Neuronal stem cell (in vitro differentiated cells): ENCODE measurements around the gene SLC35E4.

ENCODE experiments used
- DNase-seq: peaks from one replicate; pipeline ENCODE4 v3.0.0-alpha.2; 2013; ENCODE audit warnings: low spot score
- H2AFZ ChIP-seq: one replicate; pipeline ENCODE4 v1.6.1; 2013; ENCODE audit warnings: mild to moderate bottlenecking, low read length, inconsistent platforms
- H2AK5ac ChIP-seq: 2 replicates; pipeline ENCODE4 v1.6.1; 2013; ENCODE audit warnings: low read depth, mild to moderate bottlenecking, inconsistent platforms, low read length, moderate library complexity, mixed read lengths
- H2BK120ac ChIP-seq: 2 replicates; pipeline ENCODE4 v1.6.1; 2013; ENCODE audit warnings: low read depth, mild to moderate bottlenecking, inconsistent platforms, low read length, moderate library complexity, mixed read lengths
- H2BK12ac ChIP-seq: one replicate; pipeline ENCODE4 v1.6.1; 2013; ENCODE audit warnings: low read length, inconsistent platforms
- H2BK15ac ChIP-seq: 2 replicates; pipeline ENCODE4 v1.6.1; 2013; ENCODE audit warnings: mild to moderate bottlenecking, low read length, inconsistent platforms, mixed read lengths
- H2BK5ac ChIP-seq: one replicate; pipeline ENCODE4 v1.6.1; 2013; ENCODE audit warnings: inconsistent platforms, mild to moderate bottlenecking, low read length, moderate library complexity
- H3K14ac ChIP-seq: one replicate; pipeline ENCODE4 v1.6.1; 2013; ENCODE audit warnings: low read length, inconsistent platforms
- H3K18ac ChIP-seq: 2 replicates; pipeline ENCODE4 v1.6.1; 2013; ENCODE audit warnings: low read length, inconsistent platforms
- H3K23ac ChIP-seq: 2 replicates; pipeline ENCODE4 v1.6.1; 2013; ENCODE audit warnings: low read depth, mild to moderate bottlenecking, mixed read lengths, low read length, inconsistent platforms; ENCODE audit not compliant: poor library complexity
- H3K27ac ChIP-seq: replicated peaks from 3 replicates; pipeline ENCODE4 v1.5.1; 2013; ENCODE audit warnings: low read length, inconsistent platforms
- H3K27me3 ChIP-seq, 3 experiments: 2 replicates each; pipeline ENCODE4 v1.6.1; 2013; ENCODE audit warnings: low read length in 3 of 3, mild to moderate bottlenecking in 2 of 3, inconsistent platforms in 1 of 3, low read depth in 1 of 3, mixed read lengths in 1 of 3, moderate library complexity in 1 of 3; ENCODE audit not compliant: control insufficient read depth in 3 of 3, insufficient read depth in 3 of 3
- H3K36me3 ChIP-seq, 2 donors: replicated peaks in 1 of 2; 2 replicates each; pipeline ENCODE4 v1.6.1; 2013; ENCODE audit warnings: low read length in 2 of 2; ENCODE audit not compliant: control insufficient read depth in 2 of 2, insufficient read depth in 2 of 2
- H3K4ac ChIP-seq: 2 replicates; pipeline ENCODE4 v1.6.1; 2013; ENCODE audit warnings: inconsistent platforms, mild to moderate bottlenecking, low read length, moderate library complexity
- H3K4me1 ChIP-seq, 2 donors: 1 replicate in 1 of 2; 2 replicates in 1 of 2; pipeline ENCODE4 v1.6.1; 2013; ENCODE audit warnings: low read length in 2 of 2, low read depth in 1 of 2; ENCODE audit not compliant: control insufficient read depth in 2 of 2, insufficient read depth in 1 of 2
- H3K4me2 ChIP-seq: one replicate; pipeline ENCODE4 v1.6.1; 2013; ENCODE audit warnings: mild to moderate bottlenecking, low read length, inconsistent platforms; ENCODE audit not compliant: insufficient read depth, poor library complexity, severe bottlenecking
- H3K4me3 ChIP-seq, 2 donors: 2 replicates each; pipeline ENCODE4 v1.5.1; 2013; ENCODE audit warnings: low read length in 2 of 2, mild to moderate bottlenecking in 2 of 2, inconsistent platforms in 1 of 2, moderate library complexity in 1 of 2
- H3K79me1 ChIP-seq: one replicate; pipeline ENCODE4 v1.6.1; 2013; ENCODE audit warnings: low read depth, mild to moderate bottlenecking, inconsistent platforms, low read length, moderate library complexity
- H3K9ac ChIP-seq: one replicate; pipeline ENCODE4 v1.6.1; 2013; ENCODE audit warnings: mild to moderate bottlenecking, low read depth, low read length, inconsistent platforms; ENCODE audit not compliant: poor library complexity
- H3K9me3 ChIP-seq, 2 donors: replicated peaks in 1 of 2; 2 replicates each; pipeline versions ENCODE3 to v1.6.1; 2013; ENCODE audit warnings: low read length in 2 of 2, mild to moderate bottlenecking in 2 of 2, inconsistent platforms in 1 of 2, low read depth in 1 of 2, mixed read lengths in 1 of 2, moderate library complexity in 1 of 2; ENCODE audit not compliant: control insufficient read depth in 2 of 2, insufficient read depth in 1 of 2
- H4K8ac ChIP-seq: one replicate; pipeline ENCODE4 v1.6.1; 2013; ENCODE audit warnings: low read depth, mild to moderate bottlenecking, inconsistent platforms, low read length, moderate library complexity
- H4K91ac ChIP-seq: one replicate; pipeline ENCODE4 v1.6.1; 2013; ENCODE audit warnings: low read length, low read depth, mild to moderate bottlenecking, inconsistent platforms; ENCODE audit not compliant: poor library complexity
- WGBS, 2 donors: extraction: QIAGEN DNeasy Blood & Tissue Kit; methylation state at CpG; one replicate each; pipeline ENCODE4 v1.1.7; 2013; ENCODE audit warnings: missing lambda C conversion rate in 2 of 2, mixed read lengths in 1 of 2; ENCODE audit not compliant: insufficient read length in 2 of 2, insufficient replicate concordance in 1 of 2; ENCODE audit errors: extremely low coverage in 2 of 2; 5-methylcytosine and 5-hydroxymethylcytosine counted together

Gene SLC35E4

DNA sequence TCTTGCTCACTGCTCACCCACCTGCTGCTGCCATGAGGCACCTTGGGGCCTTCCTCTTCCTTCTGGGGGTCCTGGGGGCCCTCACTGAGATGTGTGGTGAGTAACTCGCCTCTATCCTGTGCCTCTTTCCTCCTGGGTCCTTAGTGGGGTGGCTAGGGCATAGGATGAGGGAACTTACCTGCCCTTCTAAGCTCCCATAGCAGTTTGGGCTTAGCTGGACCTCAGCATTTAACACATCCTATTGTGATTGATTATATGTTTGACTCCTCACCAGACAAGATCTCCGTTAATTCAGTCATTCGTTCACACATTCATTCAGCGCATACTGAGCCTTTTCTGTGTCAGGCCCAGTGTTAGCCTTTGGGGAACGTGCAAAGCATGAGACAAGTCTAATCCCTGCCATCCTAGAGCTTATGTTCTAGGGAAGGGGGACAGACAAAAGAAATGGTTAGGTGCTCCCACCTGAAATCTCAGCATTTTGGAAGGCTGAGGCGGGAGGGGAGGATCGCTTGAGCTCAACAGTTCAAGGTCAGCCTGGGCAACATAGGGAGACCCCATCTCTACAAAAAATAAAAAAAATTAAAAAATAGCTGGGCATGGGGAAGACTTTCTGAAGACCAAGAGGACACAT is 28.2 kb upstream of the SLC35E4 start:
- H3K79me1 ChIP-seq: peaks cover 1% of the 10 kb centered on the region
- peak overlapping the region; percentile 98 for H2AFZ ChIP-seq
- peak overlapping the region; percentile 37 for H3K23ac ChIP-seq
- H3K4ac ChIP-seq: no peak overlapping the region
- H2BK12ac ChIP-seq: peak overlapping the region; percentile 31
- no peak overlapping the region for H4K91ac ChIP-seq
- H3K27me3 ChIP-seq: no peaks in the 10 kb centered on the region
- WGBS, 2 donors: no CpG with 5 or more reads among the region's 7 CpGs
- H3K27ac ChIP-seq: peak overlapping the region; percentile 99
- peak overlapping the region; percentile 89 for H2AK5ac ChIP-seq
- peak overlapping the region; percentile 96 for H2BK5ac ChIP-seq
- DNase-seq: no peak
- H3K4me1 ChIP-seq: peaks cover 18 to 30% of the 10 kb centered on the region in 2 donors
- H3K14ac ChIP-seq: peak overlapping the region; percentile 56
- H3K4me3 ChIP-seq: peak overlapping the region; percentile 57 to 78
- H3K36me3 ChIP-seq: peaks cover 13 to 28% of the 10 kb centered on the region in 2 donors
- no peaks in the 10 kb centered on the region for H3K9me3 ChIP-seq
- no peak overlapping the region for H2BK120ac ChIP-seq
- H4K8ac ChIP-seq: no peak overlapping the region
- peak overlapping the region; percentile 90 for H2BK15ac ChIP-seq
- peak overlapping the region; percentile 90 for H3K4me2 ChIP-seq
- H3K9ac ChIP-seq: peak overlapping the region; percentile 82
- peak overlapping the region; percentile 91 for H3K18ac ChIP-seq

DNA sequence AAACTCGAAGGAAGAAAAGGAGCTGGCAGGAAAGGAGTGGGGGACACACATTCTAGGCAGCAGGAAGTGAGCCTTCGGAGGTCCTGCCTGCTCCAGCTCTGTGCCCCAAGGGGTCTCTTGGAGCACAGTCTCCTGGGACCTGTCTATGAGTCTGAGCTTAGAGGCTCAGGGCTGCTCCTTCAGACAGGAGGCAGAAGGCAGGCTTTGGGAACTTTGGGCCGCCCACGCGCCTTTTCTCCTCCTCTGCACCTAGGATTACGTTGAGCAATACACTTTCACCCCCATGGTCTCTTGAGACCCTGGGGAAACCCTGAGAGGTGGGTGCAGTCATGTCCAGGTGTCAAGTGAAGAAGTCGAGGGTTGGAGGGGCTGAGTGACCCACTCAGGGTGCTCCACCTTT is 27.6 kb upstream of the SLC35E4 start:
- H3K18ac ChIP-seq: peak overlapping the region; percentile 79
- DNase-seq: no peak
- H3K4me3 ChIP-seq: peak overlapping the region; percentile 32 to 57
- H2BK120ac ChIP-seq: peak overlapping the region; percentile 24
- peak overlapping the region; percentile 89 for H2AK5ac ChIP-seq
- peak overlapping the region; percentile 56 for H3K9ac ChIP-seq
- H2AFZ ChIP-seq: no peak overlapping the region
- no peak overlapping the region for H3K4ac ChIP-seq
- H3K23ac ChIP-seq: no peak overlapping the region
- H2BK5ac ChIP-seq: peak overlapping the region; percentile 95
- H3K36me3 ChIP-seq: peaks cover 17 to 34% of the 10 kb centered on the region in 2 donors
- H2BK12ac ChIP-seq: peak overlapping the region; percentile 31
- no peaks in the 10 kb centered on the region for H3K27me3 ChIP-seq
- H4K91ac ChIP-seq: no peak overlapping the region
- H4K8ac ChIP-seq: no peak overlapping the region
- no CpG with 5 or more reads among the region's 7 CpGs for WGBS, 2 donors
- no peak overlapping the region for H3K14ac ChIP-seq
- H3K79me1 ChIP-seq: peaks cover 1% of the 10 kb centered on the region
- no peaks in the 10 kb centered on the region for H3K9me3 ChIP-seq
- no peak overlapping the region for H3K27ac ChIP-seq
- H3K4me1 ChIP-seq: peaks cover 18 to 30% of the 10 kb centered on the region in 2 donors
- H2BK15ac ChIP-seq: peak overlapping the region; percentile 90
- H3K4me2 ChIP-seq: peak overlapping the region; percentile 59

DNA sequence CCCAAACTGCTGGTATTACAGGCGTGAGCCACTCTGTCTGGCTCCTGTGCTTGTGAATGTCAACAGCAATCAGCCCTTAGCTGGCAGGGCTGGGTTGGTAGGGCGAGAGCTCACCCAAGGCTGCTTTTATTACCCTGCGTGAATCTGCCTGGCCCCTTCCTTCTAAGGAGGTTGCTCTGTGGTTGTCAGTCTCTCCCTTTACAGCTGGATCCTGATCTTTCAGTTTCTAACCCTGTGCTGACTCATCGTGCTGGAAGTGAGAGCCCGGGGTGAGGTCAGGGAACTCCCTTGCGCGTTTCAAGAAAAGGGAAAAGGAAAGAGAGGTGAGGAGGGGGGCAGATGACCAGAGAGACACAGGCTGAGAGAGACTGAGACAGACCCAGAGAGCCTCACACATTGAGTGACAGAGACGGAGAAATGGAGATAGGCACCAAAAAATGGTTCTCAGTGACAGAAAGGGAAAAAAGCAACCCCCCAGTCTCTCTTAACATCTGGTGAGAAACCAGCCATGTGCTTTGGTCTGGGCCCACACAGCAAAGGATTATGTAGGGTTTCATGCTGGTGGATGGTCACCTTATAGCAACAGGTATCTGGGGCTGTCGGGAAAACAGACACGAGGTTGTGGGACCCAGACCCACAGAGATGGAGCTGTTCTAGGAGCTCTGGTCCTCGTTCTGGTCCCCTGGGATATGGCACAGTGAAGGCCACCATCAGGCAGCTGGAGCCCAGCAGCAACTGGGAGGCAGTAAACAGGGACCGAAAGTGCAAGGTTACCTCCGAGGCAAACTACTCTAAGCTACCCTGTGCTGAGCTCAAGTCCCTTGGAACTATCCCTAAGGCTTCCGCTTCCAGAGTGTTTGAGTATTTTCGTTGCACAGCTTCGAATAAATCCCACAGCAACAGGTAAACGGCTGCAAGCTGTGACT is 26.1 kb upstream of the SLC35E4 start:
- Histone ChIP-seq H2AK5ac (peak overlapping the region; percentile 59), H3K4me1 (peaks cover 18 to 30% of the 10 kb centered on the region in 2 donors), H2BK15ac (no peak overlapping the region), H3K4ac (no peak overlapping the region), H3K23ac (no peak overlapping the region), H3K14ac (no peak overlapping the region), H3K79me1 (peaks cover 1% of the 10 kb centered on the region), H4K8ac (no peak overlapping the region), H4K91ac (no peak overlapping the region), H2BK5ac (no peak overlapping the region), H2BK120ac (no peak overlapping the region), H3K27me3 (no peaks in the 10 kb centered on the region), H3K36me3 (peaks cover 28 to 48% of the 10 kb centered on the region in 2 donors), H2BK12ac (no peak overlapping the region), H3K9ac (no peak overlapping the region), H3K4me3 (no peak overlapping the region), H2AFZ (no peak overlapping the region), H3K27ac (peak overlapping the region; percentile 41), H3K4me2 (no peak overlapping the region), H3K9me3 (no peaks in the 10 kb centered on the region), H3K18ac (peak overlapping the region; percentile 62)
- no CpG with 5 or more reads among the region's 17 CpGs for WGBS, 2 donors
- no peak for DNase-seq

DNA sequence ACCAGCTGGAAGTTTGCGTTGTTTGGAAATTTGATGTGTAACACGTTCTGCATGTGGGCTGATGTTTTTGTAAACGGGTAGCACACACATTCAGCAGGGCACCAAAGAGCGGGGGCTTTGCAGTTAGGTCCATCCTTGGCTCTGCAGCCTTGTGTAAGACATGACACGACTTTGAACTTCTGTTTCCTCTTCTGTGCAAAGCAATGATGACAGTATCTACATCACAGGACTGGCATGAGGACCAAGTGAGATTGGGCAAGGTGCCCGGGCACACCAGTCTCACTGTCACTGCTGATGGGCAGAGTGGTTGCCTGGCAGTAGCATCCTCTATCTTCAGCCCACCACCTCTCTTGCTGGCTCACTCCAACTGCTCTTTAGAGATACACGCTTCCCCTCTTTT is 25.3 kb upstream of the SLC35E4 start:
- Histone ChIP-seq H3K79me1 (peaks cover 1% of the 10 kb centered on the region), H3K4ac (no peak overlapping the region)

More for the DNA sequence above, 25.3 kb upstream of the SLC35E4 start:
- no peak overlapping the region for H2BK5ac ChIP-seq
- H2AFZ ChIP-seq: no peak overlapping the region
- no peaks in the 10 kb centered on the region for H3K9me3 ChIP-seq
- no CpG with 5 or more reads among the region's 7 CpGs for WGBS, 2 donors
- H3K23ac ChIP-seq: no peak overlapping the region
- H2BK12ac ChIP-seq: peak overlapping the region; percentile 46
- H3K14ac ChIP-seq: no peak overlapping the region
- peak overlapping the region; percentile 59 for H2AK5ac ChIP-seq
- H3K4me3 ChIP-seq: no peak overlapping the region
- H3K4me1 ChIP-seq: peaks cover 18 to 29% of the 10 kb centered on the region in 2 donors
- peaks cover 33 to 55% of the 10 kb centered on the region in 2 donors for H3K36me3 ChIP-seq
- H3K27me3 ChIP-seq: no peaks in the 10 kb centered on the region
- H3K4me2 ChIP-seq: no peak overlapping the region
- no peak overlapping the region for H3K9ac ChIP-seq
- H3K18ac ChIP-seq: no peak overlapping the region
- DNase-seq: no peak
- H2BK15ac ChIP-seq: no peak overlapping the region
- no peak overlapping the region for H3K27ac ChIP-seq
- H2BK120ac ChIP-seq: no peak overlapping the region
- H4K91ac ChIP-seq: no peak overlapping the region
- no peak overlapping the region for H4K8ac ChIP-seq
